ENCODE results near the gene MACO1. TPM values are rescaled to one million over a fixed set of nuclear protein-coding genes. Genes with fewer than 3 reads are reported as not detected.
A peak's percentile ranks its signal among the peaks of the same experiment; 100 is the strongest.
"Not testable (repeated sequence)": the region's sequence is repeated elsewhere in the genome, so short reads cannot be mapped to it uniquely, and the experiment has no call there.

Gene MACO1
- total and polyA plus RNA-seq, 4 donors = 5.0 to 19.7 (median 13.6) TPM

DNA sequence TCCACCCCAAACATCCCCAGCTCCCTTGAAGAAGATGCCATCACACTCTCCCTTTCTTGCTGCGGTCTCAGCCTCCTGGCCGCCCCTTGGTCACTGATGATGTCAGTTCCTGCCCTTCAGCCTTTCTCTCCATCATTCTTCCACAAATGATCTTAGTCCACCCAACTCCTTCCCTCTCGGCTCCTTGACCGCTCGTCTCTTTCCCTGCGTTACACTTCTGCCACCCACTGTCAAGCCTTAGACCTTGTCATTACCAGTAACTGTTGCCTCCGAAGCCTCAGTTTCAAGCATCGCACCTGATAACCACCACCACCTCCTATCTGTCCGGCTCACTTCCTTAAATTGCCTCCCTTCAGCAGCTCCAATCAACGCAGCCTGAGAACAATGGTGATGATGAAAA lies 33.1 kb upstream of the MACO1 start:
- H3K36me3 ChIP-seq (ENCODE audit: control insufficient read depth in 1 of 2, insufficient read depth in 2 of 2, low read length in 1 of 2); H3K4me3 ChIP-seq (ENCODE audit: low read length in 2 of 2); intact Hi-C loops (cut with DNase I); H3K9me3 ChIP-seq (ENCODE audit: control insufficient read depth, low read length); H3K27me3 ChIP-seq (ENCODE audit: control insufficient read depth in 1 of 2, insufficient read depth in 2 of 2, low read length in 1 of 2); DNase-seq; H3K4me1 ChIP-seq (ENCODE audit: control insufficient read depth in 1 of 2, insufficient read depth in 2 of 2, low read length in 2 of 2); H3K27ac ChIP-seq (ENCODE audit: low read depth in 1 of 2, low read length in 2 of 2): not testable (repeated sequence)
- ATAC-seq (ENCODE audit: low FRiP score) = peak; percentile 48
- 76 to 87% methylated on average over 2 to 5 of the region's 10 CpGs for WGBS, 2 donors

DNA sequence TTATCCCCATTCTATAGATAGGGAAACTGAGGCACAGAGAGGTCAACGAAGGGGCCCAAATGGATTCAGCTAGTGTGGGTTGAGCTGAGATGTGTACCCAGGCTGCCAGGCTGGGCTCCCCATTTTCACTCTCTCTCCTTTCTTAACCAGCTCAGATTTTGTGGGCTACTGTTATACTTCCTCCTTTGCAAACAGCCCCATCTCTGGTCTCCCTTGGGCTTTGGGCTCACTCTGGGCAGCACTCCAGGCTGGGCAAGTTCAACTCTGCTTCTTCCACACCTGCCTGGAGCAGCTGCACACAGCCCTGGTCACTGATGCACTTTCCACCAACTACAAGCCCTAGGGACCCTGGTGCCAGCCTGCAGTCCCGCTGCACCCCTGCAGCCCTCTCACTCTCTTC lies 32.6 kb upstream of the MACO1 start:
- DNase-seq; intact Hi-C loops (cut with DNase I): not testable (repeated sequence)
- no CpG with 5 or more reads among the region's 2 CpGs for WGBS, 2 donors

DNA sequence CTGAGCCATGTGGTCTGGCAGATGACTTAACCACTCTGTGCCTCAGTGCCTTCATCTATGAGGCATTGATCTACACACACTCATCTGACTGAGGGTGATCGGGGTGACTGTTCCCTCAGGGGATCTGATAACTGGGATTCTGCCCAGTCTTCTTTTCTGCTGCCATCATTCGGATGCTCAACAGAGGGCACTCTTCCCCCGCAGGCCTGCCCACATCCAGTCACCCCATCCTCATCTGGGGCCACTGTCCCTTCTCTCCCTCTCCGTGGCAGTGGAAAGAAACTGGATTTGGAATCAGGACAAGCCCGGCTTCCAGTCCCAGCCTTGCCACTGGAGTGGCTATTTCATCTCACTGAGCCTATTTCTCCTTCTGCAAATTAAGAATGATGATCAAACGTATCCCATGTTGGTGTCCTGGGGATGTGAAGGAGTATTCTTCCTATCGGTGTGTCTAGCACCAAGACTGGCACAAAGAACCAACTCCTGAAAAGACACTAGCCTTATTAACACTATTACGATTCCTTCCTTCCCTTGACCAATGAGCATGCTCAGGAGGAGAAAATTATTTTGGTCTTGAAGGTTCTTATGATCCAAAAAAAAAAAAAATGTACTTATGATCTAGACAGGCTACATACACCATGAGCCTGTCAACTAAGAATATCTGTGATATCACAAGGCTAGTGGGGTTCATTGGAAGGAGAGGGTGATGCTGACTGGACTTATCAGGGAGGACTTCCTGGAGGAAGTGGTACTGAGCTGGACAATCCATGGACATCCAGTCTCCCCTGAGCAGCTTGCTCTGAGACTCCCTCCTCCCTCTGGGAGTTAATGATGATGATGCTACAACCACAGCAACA lies 27.5 kb upstream of the MACO1 start:
- not testable (repeated sequence) for H3K36me3 ChIP-seq (ENCODE audit: control insufficient read depth in 1 of 2, insufficient read depth in 2 of 2, low read length in 1 of 2); H3K27me3 ChIP-seq (ENCODE audit: control insufficient read depth in 1 of 2, insufficient read depth in 2 of 2, low read length in 1 of 2); H3K4me1 ChIP-seq (ENCODE audit: control insufficient read depth in 1 of 2, insufficient read depth in 2 of 2, low read length in 2 of 2); DNase-seq; H3K27ac ChIP-seq (ENCODE audit: low read depth in 1 of 2, low read length in 2 of 2); H3K9me3 ChIP-seq (ENCODE audit: control insufficient read depth, low read length); H3K4me3 ChIP-seq (ENCODE audit: low read length in 2 of 2)
- peak; percentile 65 for ATAC-seq (ENCODE audit: low FRiP score)
- 11 to 14% methylated on average over 6 of the region's 8 CpGs for WGBS, 2 donors
- intact Hi-C loops (cut with DNase I) = loop anchor here (2.0 to 10.0 kb wide), 4 partner anchors 118 to 409 kb away; no protein-coding TSS in a partner anchor

More for the DNA sequence above, 32.6 kb upstream of the MACO1 start:
- not testable (repeated sequence) for H3K27ac ChIP-seq (ENCODE audit: low read depth in 1 of 2, low read length in 2 of 2); H3K4me3 ChIP-seq (ENCODE audit: low read length in 2 of 2); H3K9me3 ChIP-seq (ENCODE audit: control insufficient read depth, low read length); H3K36me3 ChIP-seq (ENCODE audit: control insufficient read depth in 1 of 2, insufficient read depth in 2 of 2, low read length in 1 of 2); ATAC-seq (ENCODE audit: low FRiP score); H3K27me3 ChIP-seq (ENCODE audit: control insufficient read depth in 1 of 2, insufficient read depth in 2 of 2, low read length in 1 of 2); H3K4me1 ChIP-seq (ENCODE audit: control insufficient read depth in 1 of 2, insufficient read depth in 2 of 2, low read length in 2 of 2)

DNA sequence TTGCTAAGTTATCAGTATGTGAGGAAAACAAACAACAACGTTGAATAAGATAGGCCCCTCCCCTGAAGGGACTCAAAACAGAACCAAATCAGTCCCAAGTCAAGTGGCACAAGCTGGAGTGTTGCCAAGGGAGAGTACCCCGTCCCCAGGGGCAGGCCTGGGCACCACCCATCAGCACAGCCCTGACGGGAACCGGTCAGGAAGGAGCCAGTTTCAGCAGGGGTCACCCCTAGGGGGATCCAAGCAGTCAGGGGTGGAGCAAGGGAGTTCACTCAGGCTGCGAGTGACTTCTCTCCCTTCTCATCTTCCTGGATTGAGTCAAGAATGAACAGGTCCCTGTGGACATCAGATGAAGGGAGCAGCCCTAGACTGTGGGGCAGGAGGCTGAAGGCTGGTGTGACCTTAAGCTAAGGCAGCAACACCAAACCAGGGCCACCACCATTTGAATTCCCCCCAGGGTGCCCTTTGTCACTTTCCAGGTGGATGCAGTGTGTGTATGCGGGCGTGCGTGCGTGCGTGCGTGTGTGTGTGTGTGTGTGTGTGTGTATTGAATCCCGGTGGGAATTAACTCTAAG lies 24.9 kb upstream of the MACO1 start:
- WGBS, 2 donors = 54 to 81% methylated on average over 3 to 9 of the region's 12 CpGs
- H3K27me3 ChIP-seq (ENCODE audit: control insufficient read depth in 1 of 2, insufficient read depth in 2 of 2, low read length in 1 of 2); H3K36me3 ChIP-seq (ENCODE audit: control insufficient read depth in 1 of 2, insufficient read depth in 2 of 2, low read length in 1 of 2); H3K4me3 ChIP-seq (ENCODE audit: low read length in 2 of 2); H3K4me1 ChIP-seq (ENCODE audit: control insufficient read depth in 1 of 2, insufficient read depth in 2 of 2, low read length in 2 of 2); ATAC-seq (ENCODE audit: low FRiP score); H3K9me3 ChIP-seq (ENCODE audit: control insufficient read depth, low read length); DNase-seq; H3K27ac ChIP-seq (ENCODE audit: low read depth in 1 of 2, low read length in 2 of 2): not testable (repeated sequence)
- intact Hi-C loops (cut with DNase I) = loop anchor here in 1 of 2 donors (10.0 kb wide), 1 partner anchor 121 kb away; no protein-coding TSS in a partner anchor

DNA sequence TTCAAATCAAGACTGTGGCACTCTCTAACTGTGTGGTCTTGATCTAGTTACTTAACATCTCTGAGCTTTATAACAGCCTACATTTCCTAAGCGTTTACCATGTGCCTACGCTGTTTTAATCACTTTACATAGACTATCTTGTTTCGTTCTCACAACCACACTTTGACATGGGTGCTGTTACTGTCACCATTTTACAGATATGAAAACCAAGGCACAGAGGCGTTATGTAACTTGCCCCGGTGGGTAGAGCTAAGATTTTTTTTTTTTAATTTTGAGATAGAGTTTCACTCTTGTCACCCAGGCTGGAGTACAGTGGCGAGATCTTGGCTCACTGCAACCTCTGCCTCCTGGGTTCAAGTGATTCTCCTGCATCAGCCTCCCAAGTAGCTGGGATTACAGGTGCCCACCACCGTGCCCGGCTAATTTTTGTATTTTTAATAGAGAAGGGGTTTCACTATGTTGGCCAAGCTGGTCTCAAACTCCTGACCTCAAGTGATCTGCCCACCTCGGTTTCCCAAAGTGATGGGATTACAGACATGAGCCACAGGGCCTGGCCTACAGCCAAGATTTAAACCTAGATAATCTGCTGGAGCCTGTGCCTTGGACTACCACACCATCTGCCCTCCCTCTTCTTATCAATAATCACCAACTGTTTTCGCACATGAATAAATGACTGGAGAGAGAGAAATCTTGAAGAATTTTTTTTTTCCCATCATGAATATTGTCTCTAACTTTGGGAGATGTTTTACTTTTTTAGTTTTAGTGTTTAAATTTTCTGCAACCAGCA lies 20.9 kb upstream of the MACO1 start:
- H3K27ac ChIP-seq (ENCODE audit: low read depth in 1 of 2, low read length in 2 of 2); H3K9me3 ChIP-seq (ENCODE audit: control insufficient read depth, low read length); H3K4me3 ChIP-seq (ENCODE audit: low read length in 2 of 2); H3K36me3 ChIP-seq (ENCODE audit: control insufficient read depth in 1 of 2, insufficient read depth in 2 of 2, low read length in 1 of 2); ATAC-seq (ENCODE audit: low FRiP score); DNase-seq; H3K4me1 ChIP-seq (ENCODE audit: control insufficient read depth in 1 of 2, insufficient read depth in 2 of 2, low read length in 2 of 2); H3K27me3 ChIP-seq (ENCODE audit: control insufficient read depth in 1 of 2, insufficient read depth in 2 of 2, low read length in 1 of 2): not testable (repeated sequence)
- WGBS, 2 donors = 89 to 95% methylated on average over 8 to 10 of the region's 10 CpGs
- intact Hi-C loops (cut with DNase I) = loop anchor here in 1 of 2 donors (10.0 kb wide), 1 partner anchor 125 kb away; no protein-coding TSS in a partner anchor

DNA sequence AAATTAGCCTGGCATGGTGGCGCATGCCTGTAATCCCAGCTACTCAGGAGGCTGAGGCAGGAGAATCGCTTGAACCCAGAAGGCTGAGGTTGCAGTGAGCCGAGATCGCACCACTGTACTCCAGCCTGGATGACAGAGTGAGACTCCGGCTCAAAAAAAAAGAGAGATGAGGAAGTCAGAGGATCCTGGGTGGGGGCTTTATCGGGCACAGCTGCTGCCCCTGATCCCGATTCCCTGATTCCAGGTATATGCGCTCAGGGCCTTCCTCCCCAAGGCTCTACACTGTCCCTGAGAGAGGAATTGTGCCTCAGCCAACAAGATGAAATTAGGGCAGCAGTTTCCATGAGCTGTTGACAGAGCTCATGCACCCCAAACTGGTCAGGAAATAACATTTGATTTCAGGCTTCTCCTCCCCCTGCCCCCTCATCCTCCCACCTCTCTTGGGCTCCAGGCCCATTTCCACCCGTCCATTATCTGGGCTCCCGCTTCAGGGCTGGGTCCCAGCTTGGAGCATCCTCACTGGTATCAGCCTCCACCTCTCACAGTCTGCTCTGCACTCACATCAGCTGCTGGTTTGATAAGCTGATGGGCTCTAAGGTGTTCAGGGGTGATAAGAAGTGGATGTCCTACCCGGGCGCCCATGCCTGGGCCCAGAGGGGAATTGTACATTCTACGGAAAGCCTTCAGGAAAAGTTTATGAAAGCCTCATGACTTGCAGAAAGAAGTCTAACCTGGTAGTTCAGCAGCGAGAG lies 17.6 kb upstream of the MACO1 start:
- intact Hi-C loops (cut with DNase I); ATAC-seq (ENCODE audit: low FRiP score); H3K27me3 ChIP-seq (ENCODE audit: control insufficient read depth in 1 of 2, insufficient read depth in 2 of 2, low read length in 1 of 2); H3K36me3 ChIP-seq (ENCODE audit: control insufficient read depth in 1 of 2, insufficient read depth in 2 of 2, low read length in 1 of 2); DNase-seq; H3K4me3 ChIP-seq (ENCODE audit: low read length in 2 of 2); H3K27ac ChIP-seq (ENCODE audit: low read depth in 1 of 2, low read length in 2 of 2); H3K9me3 ChIP-seq (ENCODE audit: control insufficient read depth, low read length); H3K4me1 ChIP-seq (ENCODE audit: control insufficient read depth in 1 of 2, insufficient read depth in 2 of 2, low read length in 2 of 2): not testable (repeated sequence)
- WGBS, 2 donors = 93 to 95% methylated on average over 13 of the region's 14 CpGs

DNA sequence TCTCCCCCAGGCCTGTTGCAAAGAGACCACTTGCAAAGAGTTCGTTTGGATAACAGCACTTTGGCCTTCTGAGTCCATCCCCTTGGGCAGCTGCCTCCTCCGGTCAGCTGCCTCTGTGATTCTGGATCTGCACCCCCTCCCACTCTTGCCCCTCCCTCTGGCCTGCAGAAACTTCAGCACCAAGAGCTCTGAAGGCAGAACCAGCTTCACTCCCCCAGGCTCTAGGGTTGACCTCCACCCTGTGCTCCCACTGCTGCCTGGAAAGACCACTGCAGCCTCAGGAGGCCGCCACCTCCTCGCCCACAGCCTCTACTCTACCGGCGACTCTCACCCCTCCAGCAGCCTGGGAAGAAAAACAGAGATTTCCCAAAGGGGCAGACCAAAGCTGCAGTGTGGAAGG lies 16.5 kb upstream of the MACO1 start:
- H3K27me3 ChIP-seq (ENCODE audit: control insufficient read depth in 1 of 2, insufficient read depth in 2 of 2, low read length in 1 of 2); H3K9me3 ChIP-seq (ENCODE audit: control insufficient read depth, low read length); H3K4me1 ChIP-seq (ENCODE audit: control insufficient read depth in 1 of 2, insufficient read depth in 2 of 2, low read length in 2 of 2); DNase-seq; ATAC-seq (ENCODE audit: low FRiP score); H3K27ac ChIP-seq (ENCODE audit: low read depth in 1 of 2, low read length in 2 of 2); intact Hi-C loops (cut with DNase I); H3K36me3 ChIP-seq (ENCODE audit: control insufficient read depth in 1 of 2, insufficient read depth in 2 of 2, low read length in 1 of 2); H3K4me3 ChIP-seq (ENCODE audit: low read length in 2 of 2): not testable (repeated sequence)
- WGBS, 2 donors = 86 to 93% methylated on average over 1 to 3 of the region's 6 CpGs

DNA sequence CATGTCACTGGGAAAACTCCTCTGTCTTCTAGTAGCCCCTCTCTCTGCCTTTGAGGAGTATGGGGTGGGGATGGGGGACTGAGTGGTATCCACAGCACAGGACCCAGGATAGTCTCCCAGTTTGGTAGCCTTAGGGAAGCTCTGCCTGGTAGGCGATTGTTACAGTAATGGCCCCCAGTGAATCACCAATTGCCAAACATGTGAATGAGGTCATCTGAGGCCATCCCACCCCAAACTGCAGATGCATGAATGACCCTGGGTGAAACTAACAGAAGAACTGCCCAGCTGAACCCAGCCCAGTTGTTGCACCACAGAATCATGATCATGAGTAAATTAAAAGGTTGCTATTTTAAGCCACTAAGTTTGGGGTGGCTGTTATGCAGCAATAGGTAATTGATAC lies 16.1 kb upstream of the MACO1 start:
- DNase-seq; H3K4me1 ChIP-seq (ENCODE audit: control insufficient read depth in 1 of 2, insufficient read depth in 2 of 2, low read length in 2 of 2); intact Hi-C loops (cut with DNase I); H3K27me3 ChIP-seq (ENCODE audit: control insufficient read depth in 1 of 2, insufficient read depth in 2 of 2, low read length in 1 of 2); H3K36me3 ChIP-seq (ENCODE audit: control insufficient read depth in 1 of 2, insufficient read depth in 2 of 2, low read length in 1 of 2); H3K9me3 ChIP-seq (ENCODE audit: control insufficient read depth, low read length); ATAC-seq (ENCODE audit: low FRiP score); H3K4me3 ChIP-seq (ENCODE audit: low read length in 2 of 2); H3K27ac ChIP-seq (ENCODE audit: low read depth in 1 of 2, low read length in 2 of 2): not testable (repeated sequence)
- WGBS, 2 donors = 83 to 88% methylated on average over 1 of the region's 1 CpG

All from aorta (tissue), 5 donors.